ENCODE data around the gene AUTS2. TPM values are rescaled to one million over a fixed set of nuclear protein-coding genes. Genes with fewer than 3 reads are reported as not detected.

AUTS2 gene
- total and polyA plus RNA-seq, 2 donors (not counting 1 experiment from before 2014, with no cell fraction given) = 0.60 to 9.1 TPM

DNA sequence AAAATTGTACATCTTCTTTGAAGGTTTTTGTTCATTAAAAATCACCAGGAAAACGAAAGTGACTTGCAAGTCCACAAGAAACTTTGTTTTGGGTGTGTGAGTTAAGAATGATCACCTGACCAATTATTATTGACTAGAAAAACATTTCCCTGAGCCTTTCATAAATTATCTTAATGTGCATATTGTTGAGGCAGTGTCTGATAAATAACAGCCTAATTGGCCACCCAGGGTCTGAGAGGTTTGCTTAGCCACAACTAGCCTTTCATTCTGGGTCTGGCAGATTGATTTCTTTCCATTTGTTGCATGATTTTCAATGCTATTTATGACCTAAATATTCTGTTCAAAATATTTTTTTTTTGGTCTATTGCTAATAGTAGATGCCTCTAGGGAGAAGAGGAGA, 152.8 kb downstream of the AUTS2 start:
- H3K27ac ChIP-seq (ENCODE audit: insufficient read depth, low read length) = no peak overlapping the region
- no peak overlapping the region for H3K4me2 ChIP-seq (ENCODE audit: extremely low read depth, insufficient read depth, low read length)
- H3K4me3 ChIP-seq (replicated peaks in 1 of 4; ENCODE audit: control extremely low read depth in 1 of 4, insufficient read depth in 1 of 4, low read depth in 3 of 4, low read length in 4 of 4) = no peak overlapping the region
- TF ChIP-seq EZH2 (IDR thresholded peaks at IDR 0.05; ENCODE audit: low read length, missing control alignments) = no peak
- H3K79me2 ChIP-seq (ENCODE audit: control insufficient read depth, insufficient read depth, low read length) = no peaks in the 10 kb centered on the region
- H3K36me3 ChIP-seq (ENCODE audit: control insufficient read depth, insufficient read depth, low read length) = no peaks in the 10 kb centered on the region
- no peaks in the 10 kb centered on the region for H4K20me1 ChIP-seq (ENCODE audit: control insufficient read depth, extremely low read depth, insufficient read depth, low read length)
- no peaks in the 10 kb centered on the region for H3K27me3 ChIP-seq (ENCODE audit: control insufficient read depth, insufficient read depth, low read length)
- no peak for DNase-seq (ENCODE audit: low read depth in 2 of 2)
- no peaks in the 10 kb centered on the region for H3K9me3 ChIP-seq (ENCODE audit: control insufficient read depth, insufficient read depth, low read depth, low read length)
- no peaks in the 10 kb centered on the region for H3K4me1 ChIP-seq (ENCODE audit: control insufficient read depth, extremely low read depth, insufficient read depth, low read length)
- no peak overlapping the region for H2AFZ ChIP-seq (ENCODE audit: low read length)
- no peak overlapping the region for H3K9ac ChIP-seq (ENCODE audit: insufficient read depth, low read length)

DNA sequence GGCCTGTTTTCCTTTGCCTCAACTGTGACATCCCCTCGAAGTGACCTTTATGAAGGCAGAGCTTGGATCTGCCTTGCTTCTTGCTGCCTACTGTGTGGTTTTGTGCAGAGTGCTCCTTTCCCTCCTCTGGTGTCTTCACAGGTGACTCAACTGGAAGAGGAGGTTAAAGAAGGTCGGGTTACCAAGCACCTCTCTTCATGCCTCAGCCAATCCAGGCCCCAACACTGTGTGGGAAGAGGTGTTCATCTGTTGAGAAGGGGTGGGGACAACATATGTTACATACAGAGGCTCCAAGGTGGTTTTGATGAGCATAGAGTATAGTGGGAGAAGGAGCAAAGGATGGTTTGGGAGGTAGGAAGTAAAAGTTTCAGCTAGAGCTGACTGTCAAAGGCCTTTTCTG, 155.7 kb downstream of the AUTS2 start:
- DNase-seq (ENCODE audit: low read depth in 2 of 2) = no peak
- Histone ChIP-seq H4K20me1 (ENCODE audit: control insufficient read depth, extremely low read depth, insufficient read depth, low read length) (no peaks in the 10 kb centered on the region), H3K79me2 (ENCODE audit: control insufficient read depth, insufficient read depth, low read length) (no peaks in the 10 kb centered on the region), H3K36me3 (ENCODE audit: control insufficient read depth, insufficient read depth, low read length) (no peaks in the 10 kb centered on the region), H3K4me3 (replicated peaks in 1 of 4; ENCODE audit: control extremely low read depth in 1 of 4, insufficient read depth in 1 of 4, low read depth in 3 of 4, low read length in 4 of 4) (no peak overlapping the region), H3K9ac (ENCODE audit: insufficient read depth, low read length) (no peak overlapping the region), H3K9me3 (ENCODE audit: control insufficient read depth, insufficient read depth, low read depth, low read length) (no peaks in the 10 kb centered on the region), H3K4me2 (ENCODE audit: extremely low read depth, insufficient read depth, low read length) (no peak overlapping the region), H2AFZ (ENCODE audit: low read length) (no peak overlapping the region), H3K27me3 (ENCODE audit: control insufficient read depth, insufficient read depth, low read length) (no peaks in the 10 kb centered on the region), H3K4me1 (ENCODE audit: control insufficient read depth, extremely low read depth, insufficient read depth, low read length) (no peaks in the 10 kb centered on the region), H3K27ac (ENCODE audit: insufficient read depth, low read length) (no peak overlapping the region)
- TF ChIP-seq, protein P1, sequence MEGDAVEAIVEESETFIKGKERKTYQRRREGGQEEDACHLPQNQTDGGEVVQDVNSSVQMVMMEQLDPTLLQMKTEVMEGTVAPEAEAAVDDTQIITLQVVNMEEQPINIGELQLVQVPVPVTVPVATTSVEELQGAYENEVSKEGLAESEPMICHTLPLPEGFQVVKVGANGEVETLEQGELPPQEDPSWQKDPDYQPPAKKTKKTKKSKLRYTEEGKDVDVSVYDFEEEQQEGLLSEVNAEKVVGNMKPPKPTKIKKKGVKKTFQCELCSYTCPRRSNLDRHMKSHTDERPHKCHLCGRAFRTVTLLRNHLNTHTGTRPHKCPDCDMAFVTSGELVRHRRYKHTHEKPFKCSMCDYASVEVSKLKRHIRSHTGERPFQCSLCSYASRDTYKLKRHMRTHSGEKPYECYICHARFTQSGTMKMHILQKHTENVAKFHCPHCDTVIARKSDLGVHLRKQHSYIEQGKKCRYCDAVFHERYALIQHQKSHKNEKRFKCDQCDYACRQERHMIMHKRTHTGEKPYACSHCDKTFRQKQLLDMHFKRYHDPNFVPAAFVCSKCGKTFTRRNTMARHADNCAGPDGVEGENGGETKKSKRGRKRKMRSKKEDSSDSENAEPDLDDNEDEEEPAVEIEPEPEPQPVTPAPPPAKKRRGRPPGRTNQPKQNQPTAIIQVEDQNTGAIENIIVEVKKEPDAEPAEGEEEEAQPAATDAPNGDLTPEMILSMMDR (conservative IDR thresholded peaks at IDR 0.05 in 1 of 2, IDR thresholded peaks at IDR 0.05 in 1 of 2; ENCODE audit: low read depth in 1 of 2, low read length in 2 of 2) = no peak
- TF ChIP-seq EZH2 (IDR thresholded peaks at IDR 0.05; ENCODE audit: low read length, missing control alignments) = no peak

DNA sequence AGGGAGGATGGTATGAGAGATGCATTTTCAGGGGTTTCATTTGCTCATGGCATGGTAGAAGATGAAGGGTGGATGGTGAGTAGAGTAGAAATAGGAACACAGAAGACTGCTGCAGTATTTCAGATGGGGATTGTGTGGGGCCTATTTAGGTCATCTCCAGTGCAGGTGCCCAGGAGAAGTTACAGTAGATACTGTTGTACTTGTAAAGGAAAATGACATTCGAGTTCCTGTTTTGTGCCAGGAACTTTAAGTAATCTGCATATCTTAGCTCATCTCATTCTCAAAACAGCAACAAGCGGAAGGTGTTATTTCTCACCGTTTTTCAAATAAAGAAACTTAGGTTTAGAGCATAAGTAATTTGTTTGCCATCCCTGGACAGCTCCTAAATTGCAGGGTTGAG, 156.2 kb downstream of the AUTS2 start:
- Histone ChIP-seq H4K20me1 (ENCODE audit: control insufficient read depth, extremely low read depth, insufficient read depth, low read length) (no peaks in the 10 kb centered on the region), H3K4me3 (replicated peaks in 1 of 4; ENCODE audit: control extremely low read depth in 1 of 4, insufficient read depth in 1 of 4, low read depth in 3 of 4, low read length in 4 of 4) (no peak overlapping the region), H3K36me3 (ENCODE audit: control insufficient read depth, insufficient read depth, low read length) (no peaks in the 10 kb centered on the region), H3K79me2 (ENCODE audit: control insufficient read depth, insufficient read depth, low read length) (no peaks in the 10 kb centered on the region), H2AFZ (ENCODE audit: low read length) (no peak overlapping the region), H3K9ac (ENCODE audit: insufficient read depth, low read length) (no peak overlapping the region), H3K9me3 (ENCODE audit: control insufficient read depth, insufficient read depth, low read depth, low read length) (no peaks in the 10 kb centered on the region), H3K27ac (ENCODE audit: insufficient read depth, low read length) (no peak overlapping the region), H3K4me2 (ENCODE audit: extremely low read depth, insufficient read depth, low read length) (no peak overlapping the region), H3K27me3 (ENCODE audit: control insufficient read depth, insufficient read depth, low read length) (no peaks in the 10 kb centered on the region), H3K4me1 (ENCODE audit: control insufficient read depth, extremely low read depth, insufficient read depth, low read length) (no peaks in the 10 kb centered on the region)
- no peak for DNase-seq (ENCODE audit: low read depth in 2 of 2)
- no peak for TF ChIP-seq EZH2 (IDR thresholded peaks at IDR 0.05; ENCODE audit: low read length, missing control alignments)
- TF ChIP-seq, protein P1 (conservative IDR thresholded peaks at IDR 0.05 in 1 of 2, IDR thresholded peaks at IDR 0.05 in 1 of 2; ENCODE audit: low read depth in 1 of 2, low read length in 2 of 2) = no peak
